ENCODE measurements around the gene VGLL4.

VGLL4 gene

GRCh38 chr3:11551036-11551435 lies 92.7 kb downstream of the VGLL4 start:
- WGBS (ENCODE audit: insufficient coverage, insufficient read length), result no CpG with 5 or more reads among the region's 17 CpGs
- no peak for DNase-seq (ENCODE audit: low read depth, low spot score)

DNA sequence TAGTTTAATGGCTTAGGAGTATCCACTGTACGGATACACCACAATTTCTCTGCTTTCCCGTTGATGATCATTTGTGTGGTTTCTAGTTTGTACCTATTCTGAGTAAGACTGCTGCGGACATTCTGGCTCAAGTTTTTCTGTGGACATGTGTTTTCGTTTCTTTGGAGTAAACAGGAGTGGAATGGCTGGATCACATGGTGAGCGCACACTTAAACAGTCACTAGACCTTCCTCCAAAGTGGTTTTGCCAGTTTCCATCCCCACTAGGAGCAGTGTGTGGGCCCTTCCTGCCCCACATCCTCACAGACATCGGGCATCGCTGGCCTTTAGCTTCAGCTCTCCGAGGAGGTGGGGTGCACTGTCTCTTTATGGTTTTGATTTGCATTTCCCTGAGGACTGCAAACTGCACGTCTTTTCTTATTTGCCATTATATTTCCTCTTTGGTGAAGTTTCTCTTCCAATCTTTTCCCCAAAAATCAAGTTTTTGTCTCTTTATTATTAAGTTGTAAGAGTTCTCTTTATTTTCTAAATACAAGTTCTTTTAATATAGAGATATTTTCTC lies 94.1 kb downstream of the VGLL4 start:
- H3K27me3 ChIP-seq (ENCODE audit: control insufficient read depth, insufficient read depth, low read length), result no peaks in the 10 kb centered on the region
- H3K27ac ChIP-seq (ENCODE audit: low read length), result no peak overlapping the region
- no peaks in the 10 kb centered on the region for H3K36me3 ChIP-seq (ENCODE audit: control insufficient read depth, insufficient read depth, low read length)
- no peak for DNase-seq (ENCODE audit: low read depth, low spot score)
- no CpG with 5 or more reads among the region's 9 CpGs for WGBS (ENCODE audit: insufficient coverage, insufficient read length)
- H3K9me3 ChIP-seq (ENCODE audit: control insufficient read depth, insufficient read depth, low read length), result no peaks in the 10 kb centered on the region
- no peak overlapping the region for H3K4me3 ChIP-seq (ENCODE audit: low read length)
- no peaks in the 10 kb centered on the region for H3K4me1 ChIP-seq (ENCODE audit: control insufficient read depth, insufficient read depth, low read length)

More at GRCh38 chr3:11551036-11551435, 92.7 kb downstream of the VGLL4 start:
- Histone ChIP-seq H3K27me3 (ENCODE audit: control insufficient read depth, insufficient read depth, low read length) (no peaks in the 10 kb centered on the region), H3K4me1 (ENCODE audit: control insufficient read depth, insufficient read depth, low read length) (no peaks in the 10 kb centered on the region), H3K27ac (ENCODE audit: low read length) (no peak overlapping the region), H3K9me3 (ENCODE audit: control insufficient read depth, insufficient read depth, low read length) (no peaks in the 10 kb centered on the region), H3K4me3 (ENCODE audit: low read length) (no peak overlapping the region), H3K36me3 (ENCODE audit: control insufficient read depth, insufficient read depth, low read length) (no peaks in the 10 kb centered on the region)

DNA sequence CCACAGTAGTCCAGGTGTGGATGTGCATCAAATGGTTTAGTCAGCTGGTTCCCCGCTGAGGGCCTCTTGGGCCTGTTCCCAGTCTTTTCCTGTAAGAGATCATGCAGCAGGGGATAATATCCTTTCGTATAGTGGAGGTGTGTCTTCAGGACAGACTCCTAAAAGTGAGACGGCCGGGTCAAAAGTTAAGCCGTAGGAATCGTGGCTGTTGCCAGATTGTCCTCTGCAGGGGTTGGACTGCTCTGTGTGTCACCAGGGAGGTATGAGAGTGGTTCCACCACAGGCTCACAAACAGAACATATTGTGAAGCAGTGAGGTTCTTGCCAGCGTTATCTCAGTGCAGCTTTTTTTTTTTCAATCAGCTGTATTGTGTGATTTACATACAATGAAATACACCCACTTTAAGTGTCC lies 95.0 kb downstream of the VGLL4 start:
- Histone ChIP-seq H3K4me1 (ENCODE audit: control insufficient read depth, insufficient read depth, low read length) (no peaks in the 10 kb centered on the region; the same call in 1 of the 2 replicates), H3K9me3 (ENCODE audit: control insufficient read depth, insufficient read depth, low read length) (no peaks in the 10 kb centered on the region), H3K27me3 (ENCODE audit: control insufficient read depth, insufficient read depth, low read length) (no peaks in the 10 kb centered on the region), H3K36me3 (ENCODE audit: control insufficient read depth, insufficient read depth, low read length) (no peaks in the 10 kb centered on the region), H3K27ac (ENCODE audit: low read length) (no peak overlapping the region), H3K4me3 (ENCODE audit: low read length) (no peak overlapping the region)
- no peak for DNase-seq (ENCODE audit: low read depth, low spot score)
- WGBS (ENCODE audit: insufficient coverage, insufficient read length), result no CpG with 5 or more reads among the region's 7 CpGs

DNA sequence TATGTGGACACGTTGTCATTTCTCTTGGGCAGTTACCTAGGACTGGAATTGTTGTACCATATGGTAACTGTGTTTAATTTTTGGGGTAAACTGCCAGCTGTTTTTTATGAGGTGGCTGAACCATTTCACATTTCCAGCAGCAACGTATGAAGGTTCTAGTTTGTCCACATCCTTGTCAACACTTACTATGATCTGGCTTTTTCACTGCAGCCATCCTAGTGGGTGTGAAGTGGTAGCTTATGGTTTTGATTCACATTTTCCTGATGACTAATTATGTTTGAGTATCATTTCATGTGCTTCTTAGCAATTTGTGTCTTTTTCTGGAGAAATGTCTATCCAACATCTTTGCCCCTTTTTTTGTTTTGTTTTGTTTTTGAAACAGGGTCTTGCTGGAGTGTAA lies 96.2 kb downstream of the VGLL4 start:
- no peaks in the 10 kb centered on the region; the same call in 1 of the 2 replicates for H3K4me1 ChIP-seq (ENCODE audit: control insufficient read depth, insufficient read depth, low read length)
- no peak overlapping the region for H3K4me3 ChIP-seq (ENCODE audit: low read length)
- H3K36me3 ChIP-seq (ENCODE audit: control insufficient read depth, insufficient read depth, low read length), result no peaks in the 10 kb centered on the region
- H3K27me3 ChIP-seq (ENCODE audit: control insufficient read depth, insufficient read depth, low read length), result no peaks in the 10 kb centered on the region
- H3K27ac ChIP-seq (ENCODE audit: low read length), result no peak overlapping the region
- DNase-seq (ENCODE audit: low read depth, low spot score), result no peak
- no peaks in the 10 kb centered on the region for H3K9me3 ChIP-seq (ENCODE audit: control insufficient read depth, insufficient read depth, low read length)
- no CpG with 5 or more reads among the region's 2 CpGs for WGBS (ENCODE audit: insufficient coverage, insufficient read length)

GRCh38 chr3:11546657-11547302 lies 96.9 kb downstream of the VGLL4 start:
- no peak overlapping the region for H3K27ac ChIP-seq (ENCODE audit: low read length)
- WGBS (ENCODE audit: insufficient coverage, insufficient read length), result no CpG with 5 or more reads among the region's 9 CpGs

DNA sequence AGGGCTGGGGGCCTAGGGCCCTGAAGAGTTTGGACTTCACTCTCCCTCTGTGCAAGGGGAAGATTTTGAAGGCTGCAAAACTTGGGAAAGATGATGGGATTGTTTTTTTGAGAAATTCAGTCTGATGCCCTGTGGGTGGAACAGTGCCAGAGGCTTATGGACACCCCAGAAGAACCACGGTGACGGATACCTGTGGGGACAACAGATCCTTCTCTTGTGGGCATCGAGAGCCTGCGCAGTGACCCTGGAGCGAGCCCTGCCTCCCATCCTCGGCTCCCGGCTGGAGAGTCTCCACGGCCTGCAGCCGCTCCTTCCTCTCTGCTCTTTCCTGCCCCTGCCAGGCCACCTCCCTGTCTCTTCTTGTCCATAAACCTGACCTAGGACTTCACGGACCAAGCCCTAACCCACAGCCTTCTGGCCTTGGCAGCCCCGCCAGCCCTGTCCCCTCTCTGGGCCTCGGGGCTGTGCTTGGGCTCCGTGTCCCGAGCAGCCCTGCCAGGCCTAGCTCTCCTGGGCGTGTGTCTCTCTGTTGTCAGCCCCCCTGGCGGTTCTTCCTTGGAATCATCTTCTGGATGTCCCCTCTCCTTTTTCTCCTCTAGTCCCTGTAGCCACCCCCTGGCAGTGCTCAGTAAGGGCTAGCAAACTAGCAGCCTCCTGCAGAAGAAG lies 98.4 kb downstream of the VGLL4 start:
- no peak overlapping the region for H3K4me3 ChIP-seq (ENCODE audit: low read length)
- H3K27ac ChIP-seq (ENCODE audit: low read length), result no peak overlapping the region
- H3K36me3 ChIP-seq (ENCODE audit: control insufficient read depth, insufficient read depth, low read length), result no peaks in the 10 kb centered on the region
- no CpG with 5 or more reads among the region's 16 CpGs for WGBS (ENCODE audit: insufficient coverage, insufficient read length)
- H3K27me3 ChIP-seq (ENCODE audit: control insufficient read depth, insufficient read depth, low read length), result no peaks in the 10 kb centered on the region
- no peaks in the 10 kb centered on the region for H3K9me3 ChIP-seq (ENCODE audit: control insufficient read depth, insufficient read depth, low read length)
- H3K4me1 ChIP-seq (ENCODE audit: control insufficient read depth, insufficient read depth, low read length), result no peaks in the 10 kb centered on the region; the same call in 1 of the 2 replicates
- no peak for DNase-seq (ENCODE audit: low read depth, low spot score)

More at GRCh38 chr3:11546657-11547302, 96.9 kb downstream of the VGLL4 start:
- Histone ChIP-seq H3K36me3 (ENCODE audit: control insufficient read depth, insufficient read depth, low read length) (no peaks in the 10 kb centered on the region), H3K9me3 (ENCODE audit: control insufficient read depth, insufficient read depth, low read length) (no peaks in the 10 kb centered on the region), H3K27me3 (ENCODE audit: control insufficient read depth, insufficient read depth, low read length) (no peaks in the 10 kb centered on the region), H3K4me3 (ENCODE audit: low read length) (no peak overlapping the region), H3K4me1 (ENCODE audit: control insufficient read depth, insufficient read depth, low read length) (no peaks in the 10 kb centered on the region; the same call in 1 of the 2 replicates)
- no peak for DNase-seq (ENCODE audit: low read depth, low spot score)

- no peaks in the 10 kb centered on the region; the same call in 1 of the 2 replicates for H3K4me1 ChIP-seq (ENCODE audit: control insufficient read depth, insufficient read depth, low read length)
- no peaks in the 10 kb centered on the region for H3K27me3 ChIP-seq (ENCODE audit: control insufficient read depth, insufficient read depth, low read length)
- no peak overlapping the region for H3K27ac ChIP-seq (ENCODE audit: low read length)
- no peaks in the 10 kb centered on the region for H3K36me3 ChIP-seq (ENCODE audit: control insufficient read depth, insufficient read depth, low read length)
- H3K9me3 ChIP-seq (ENCODE audit: control insufficient read depth, insufficient read depth, low read length), result no peaks in the 10 kb centered on the region
- H3K4me3 ChIP-seq (ENCODE audit: low read length), result no peak overlapping the region
- no peak for DNase-seq (ENCODE audit: low read depth, low spot score)
- WGBS (ENCODE audit: insufficient coverage, insufficient read length), result no CpG with 5 or more reads among the region's 17 CpGs
These were observed 99.1 kb downstream of the VGLL4 start for GRCh38 chr3:11544412-11545181.

DNA sequence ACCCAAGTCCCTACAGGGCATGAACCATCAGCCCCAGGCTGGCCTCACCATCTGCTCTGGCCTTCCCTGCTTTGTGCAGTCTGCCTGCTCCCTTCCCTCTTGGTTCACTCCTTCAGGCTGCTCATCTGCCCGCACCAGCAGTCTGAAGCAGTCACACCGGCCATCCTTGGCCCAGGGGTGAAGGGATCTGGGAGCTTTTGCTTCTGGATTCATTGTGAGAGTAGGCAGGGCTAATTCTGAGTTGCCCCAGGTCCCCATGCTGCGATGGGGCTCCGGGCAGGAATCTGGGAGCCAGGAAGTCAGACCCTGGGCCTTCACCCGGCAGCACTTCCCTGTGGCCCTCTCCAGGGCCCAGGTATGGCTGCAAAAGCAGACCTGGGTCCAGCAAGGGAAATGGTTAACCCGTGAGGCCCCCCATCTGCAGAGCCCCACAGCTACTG lies 99.7 kb downstream of the VGLL4 start:
- DNase-seq (ENCODE audit: low read depth, low spot score), result no peak
- no peaks in the 10 kb centered on the region for H3K27me3 ChIP-seq (ENCODE audit: control insufficient read depth, insufficient read depth, low read length)
- H3K4me1 ChIP-seq (ENCODE audit: control insufficient read depth, insufficient read depth, low read length), result no peaks in the 10 kb centered on the region; the same call in 1 of the 2 replicates
- no peaks in the 10 kb centered on the region for H3K9me3 ChIP-seq (ENCODE audit: control insufficient read depth, insufficient read depth, low read length)
- no peaks in the 10 kb centered on the region for H3K36me3 ChIP-seq (ENCODE audit: control insufficient read depth, insufficient read depth, low read length)
- no CpG with 5 or more reads among the region's 6 CpGs for WGBS (ENCODE audit: insufficient coverage, insufficient read length)
- no peak overlapping the region for H3K4me3 ChIP-seq (ENCODE audit: low read length)
- no peak overlapping the region for H3K27ac ChIP-seq (ENCODE audit: low read length)

DNA sequence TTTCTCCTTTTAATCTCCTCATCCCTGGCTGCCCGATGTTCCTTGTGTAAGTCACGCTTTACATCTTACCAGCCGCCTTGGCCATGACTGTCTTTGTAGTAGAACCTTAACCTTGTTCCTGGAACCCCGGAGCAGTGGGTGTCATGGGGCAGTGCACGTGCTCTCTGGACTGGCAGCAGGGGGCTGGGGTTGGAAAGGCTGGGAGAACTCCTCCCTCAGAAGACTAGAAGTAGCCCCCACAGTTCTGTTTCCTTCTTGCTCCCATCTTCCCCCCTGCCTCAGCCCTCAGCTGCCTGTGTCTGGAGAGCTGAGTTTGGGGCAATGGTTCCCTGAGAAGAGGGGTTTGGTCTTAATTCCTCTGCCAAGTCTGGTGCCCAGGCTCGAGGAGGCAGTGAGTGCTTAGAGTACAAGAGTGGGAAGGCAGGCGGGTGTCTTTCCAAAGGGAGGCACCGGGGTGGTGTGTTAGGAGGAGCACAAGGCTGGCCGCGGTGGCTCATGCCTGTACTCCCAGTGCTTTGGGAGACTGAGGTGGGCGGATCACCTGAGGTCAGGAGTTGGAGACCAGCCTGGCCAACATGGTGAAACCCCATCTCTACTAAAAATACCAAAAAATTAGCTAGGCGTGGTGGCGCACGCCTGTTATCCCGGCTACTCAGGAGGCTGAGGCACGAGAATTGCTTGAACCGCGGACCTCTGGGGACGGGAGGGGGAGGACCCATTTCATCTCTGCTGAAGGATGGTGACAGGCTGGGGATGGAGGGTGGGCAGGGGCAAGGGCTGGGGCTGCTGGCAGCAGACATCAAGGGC lies 100.4 kb downstream of the VGLL4 start:
- H3K4me3 ChIP-seq (ENCODE audit: low read length), result no peak overlapping the region
- no peaks in the 10 kb centered on the region for H3K27me3 ChIP-seq (ENCODE audit: control insufficient read depth, insufficient read depth, low read length)
- no peaks in the 10 kb centered on the region for H3K36me3 ChIP-seq (ENCODE audit: control insufficient read depth, insufficient read depth, low read length)
- DNase-seq (ENCODE audit: low read depth, low spot score), result no peak
- no peak overlapping the region for H3K27ac ChIP-seq (ENCODE audit: low read length)
- no CpG with 5 or more reads among the region's 19 CpGs for WGBS (ENCODE audit: insufficient coverage, insufficient read length)
- H3K4me1 ChIP-seq (ENCODE audit: control insufficient read depth, insufficient read depth, low read length), result no peaks in the 10 kb centered on the region; the same call in 1 of the 2 replicates
- no peaks in the 10 kb centered on the region for H3K9me3 ChIP-seq (ENCODE audit: control insufficient read depth, insufficient read depth, low read length)

Data from iPS DF 6.9 (cell line).